ENCODE data around the gene FOXI2.
A peak's percentile ranks its signal among the peaks of the same experiment; 100 is the strongest.

FOXI2 gene

DNA sequence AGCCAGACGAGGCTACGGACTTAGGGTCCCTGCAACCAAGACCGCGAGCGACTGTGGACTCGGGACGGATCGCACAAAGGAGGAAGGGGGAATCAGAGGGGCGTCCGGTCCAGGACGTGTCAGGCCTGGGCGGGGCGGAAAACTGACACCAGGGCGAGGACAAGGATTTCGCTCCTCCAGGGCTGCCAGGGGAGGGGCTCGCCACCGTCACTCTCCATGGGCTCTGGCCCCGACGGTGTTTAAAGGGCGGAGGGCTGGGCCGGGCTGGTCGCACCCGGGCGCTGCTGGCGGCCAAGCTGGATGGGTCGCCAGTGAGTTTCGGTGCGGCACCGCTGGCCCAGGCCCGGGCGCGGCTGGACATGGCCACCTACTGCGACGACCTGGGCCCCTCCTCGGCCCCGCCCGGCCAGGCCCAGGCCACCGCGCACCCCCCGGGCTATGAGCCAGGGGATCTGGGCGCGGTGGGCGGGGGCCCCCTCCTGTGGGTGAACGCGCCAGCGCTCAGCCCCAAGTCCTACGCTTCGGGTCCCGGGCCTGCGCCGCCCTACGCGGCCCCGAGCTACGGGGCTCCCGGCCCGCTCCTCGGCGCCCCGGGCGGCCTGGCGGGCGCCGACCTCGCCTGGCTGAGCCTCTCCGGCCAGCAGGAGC is at the start of gene FOXI2:
TSS of gene FOXI2 (plus strand) at position 271 of the 648 bp plus-strand sequence. CDS start at position 360, 89 bp downstream.
- H3K4me3 ChIP-seq (ENCODE audit: low read length) = no peak within 1 kb of the TSS
- DNase-seq (ENCODE audit: low read depth) = no peak
- TF ChIP-seq, protein P1, sequence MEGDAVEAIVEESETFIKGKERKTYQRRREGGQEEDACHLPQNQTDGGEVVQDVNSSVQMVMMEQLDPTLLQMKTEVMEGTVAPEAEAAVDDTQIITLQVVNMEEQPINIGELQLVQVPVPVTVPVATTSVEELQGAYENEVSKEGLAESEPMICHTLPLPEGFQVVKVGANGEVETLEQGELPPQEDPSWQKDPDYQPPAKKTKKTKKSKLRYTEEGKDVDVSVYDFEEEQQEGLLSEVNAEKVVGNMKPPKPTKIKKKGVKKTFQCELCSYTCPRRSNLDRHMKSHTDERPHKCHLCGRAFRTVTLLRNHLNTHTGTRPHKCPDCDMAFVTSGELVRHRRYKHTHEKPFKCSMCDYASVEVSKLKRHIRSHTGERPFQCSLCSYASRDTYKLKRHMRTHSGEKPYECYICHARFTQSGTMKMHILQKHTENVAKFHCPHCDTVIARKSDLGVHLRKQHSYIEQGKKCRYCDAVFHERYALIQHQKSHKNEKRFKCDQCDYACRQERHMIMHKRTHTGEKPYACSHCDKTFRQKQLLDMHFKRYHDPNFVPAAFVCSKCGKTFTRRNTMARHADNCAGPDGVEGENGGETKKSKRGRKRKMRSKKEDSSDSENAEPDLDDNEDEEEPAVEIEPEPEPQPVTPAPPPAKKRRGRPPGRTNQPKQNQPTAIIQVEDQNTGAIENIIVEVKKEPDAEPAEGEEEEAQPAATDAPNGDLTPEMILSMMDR (IDR thresholded peaks at IDR 0.05; ENCODE audit: insufficient read depth, low read depth, low read length, missing control alignments) = no peak

- DNase-seq (ENCODE audit: low read depth) = no peak
- H3K4me3 ChIP-seq (ENCODE audit: low read length) = no peak overlapping the region
- TF ChIP-seq, protein P1 (IDR thresholded peaks at IDR 0.05; ENCODE audit: insufficient read depth, low read depth, low read length, missing control alignments) = no peak
These were observed 49.4 kb upstream of the FOXI2 start for GRCh38 chr10:127687548-127687947.

GRCh38 chr10:127690176-127690835 is 46.7 kb upstream of the FOXI2 start:
- TF ChIP-seq, protein P1 (IDR thresholded peaks at IDR 0.05; ENCODE audit: insufficient read depth, low read depth, low read length, missing control alignments) = no peak
- DNase-seq (ENCODE audit: low read depth) = no peak
- no peak overlapping the region for H3K4me3 ChIP-seq (ENCODE audit: low read length)

GRCh38 chr10:127694580-127695193 is 42.3 kb upstream of the FOXI2 start:
- TF ChIP-seq, protein P1 (IDR thresholded peaks at IDR 0.05; ENCODE audit: insufficient read depth, low read depth, low read length, missing control alignments) = peak; percentile 40
- no peak overlapping the region for H3K4me3 ChIP-seq (ENCODE audit: low read length)
- DNase-seq (ENCODE audit: low read depth) = peak; percentile 11

DNA sequence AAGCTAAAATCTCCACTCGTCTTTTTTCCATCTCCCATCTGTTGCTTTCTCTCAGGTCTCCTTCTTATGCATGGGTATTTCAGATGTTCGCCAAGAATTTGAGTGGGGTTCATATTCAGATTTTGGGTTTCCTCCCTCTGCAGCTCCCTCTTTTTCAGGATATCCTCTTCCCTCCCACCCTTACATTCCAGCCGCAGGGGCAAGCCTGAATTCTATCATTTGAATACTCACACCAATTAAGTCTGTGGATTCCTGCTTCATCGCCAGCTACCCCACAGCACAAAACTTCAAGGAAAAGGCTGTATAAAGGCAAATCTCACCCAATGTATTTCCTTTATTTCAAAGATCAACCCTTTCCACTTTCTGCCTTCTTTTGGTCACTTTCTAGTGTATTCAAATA is 41.6 kb upstream of the FOXI2 start:
- no peak overlapping the region for H3K4me3 ChIP-seq (ENCODE audit: low read length)
- TF ChIP-seq, protein P1 (IDR thresholded peaks at IDR 0.05; ENCODE audit: insufficient read depth, low read depth, low read length, missing control alignments) = no peak
- no peak for DNase-seq (ENCODE audit: low read depth)

DNA sequence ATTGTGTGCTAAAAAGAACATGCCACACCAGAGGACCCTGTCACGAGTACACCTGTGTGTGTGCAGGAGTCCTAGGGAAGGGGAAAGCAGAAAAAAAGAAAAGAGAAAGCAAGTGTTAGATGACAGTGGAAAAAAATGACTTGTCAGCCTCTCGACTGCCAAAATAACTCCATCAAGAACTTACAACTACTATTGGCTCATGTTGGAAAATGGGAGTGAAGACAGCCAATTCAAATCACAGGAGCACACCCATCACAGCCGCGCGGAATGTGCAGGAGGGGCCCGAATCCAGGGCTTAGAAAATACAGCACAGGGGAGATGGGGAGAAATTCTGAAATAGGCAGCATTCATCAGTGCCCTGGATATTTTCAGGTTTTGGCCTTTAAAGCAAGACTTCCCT is 38.1 kb upstream of the FOXI2 start:
- DNase-seq (ENCODE audit: low read depth) = no peak
- H3K4me3 ChIP-seq (ENCODE audit: low read length) = no peak overlapping the region
- TF ChIP-seq, protein P1 (IDR thresholded peaks at IDR 0.05; ENCODE audit: insufficient read depth, low read depth, low read length, missing control alignments) = no peak

Data from epithelial cell of esophagus (primary cell).